Effector memory CD4-positive, alpha-beta T cell (primary cell): ENCODE measurements around the gene PIEZO2.

Source experiments
- DNase-seq, 3 donors: peaks; one replicate each; pipeline ENCODE4 v3.0.0-alpha.2; 2020
- H3K27ac ChIP-seq: 2 replicates; pipeline ENCODE4 v1.7.0; 2013; ENCODE audit warnings: mild to moderate bottlenecking, low read length, moderate library complexity; ENCODE audit not compliant: insufficient read depth, poor library complexity, severe bottlenecking
- H3K27me3 ChIP-seq: replicated peaks from 2 replicates; pipeline ENCODE4 v1.7.0; 2013; ENCODE audit warnings: mild to moderate bottlenecking, low read length; ENCODE audit not compliant: insufficient read depth, control insufficient read depth, poor library complexity, severe bottlenecking
- H3K36me3 ChIP-seq: 2 replicates; pipeline ENCODE4 v1.7.0; 2013; ENCODE audit warnings: mild to moderate bottlenecking, low read length, moderate library complexity; ENCODE audit not compliant: control insufficient read depth, insufficient read depth
- H3K4me1 ChIP-seq: 2 replicates; pipeline ENCODE4 v1.7.0; 2013; ENCODE audit warnings: low read length, mild to moderate bottlenecking; ENCODE audit not compliant: control insufficient read depth, insufficient read depth, poor library complexity, severe bottlenecking
- H3K4me3 ChIP-seq: 2 replicates; pipeline ENCODE4 v1.7.0; 2013; ENCODE audit warnings: low read length, low read depth, mild to moderate bottlenecking; ENCODE audit not compliant: insufficient read depth, poor library complexity, severe bottlenecking
- H3K9me3 ChIP-seq: 2 replicates; pipeline ENCODE4 v1.7.0; 2013; ENCODE audit warnings: mild to moderate bottlenecking, low read length, moderate library complexity; ENCODE audit not compliant: control insufficient read depth

Gene PIEZO2

DNA sequence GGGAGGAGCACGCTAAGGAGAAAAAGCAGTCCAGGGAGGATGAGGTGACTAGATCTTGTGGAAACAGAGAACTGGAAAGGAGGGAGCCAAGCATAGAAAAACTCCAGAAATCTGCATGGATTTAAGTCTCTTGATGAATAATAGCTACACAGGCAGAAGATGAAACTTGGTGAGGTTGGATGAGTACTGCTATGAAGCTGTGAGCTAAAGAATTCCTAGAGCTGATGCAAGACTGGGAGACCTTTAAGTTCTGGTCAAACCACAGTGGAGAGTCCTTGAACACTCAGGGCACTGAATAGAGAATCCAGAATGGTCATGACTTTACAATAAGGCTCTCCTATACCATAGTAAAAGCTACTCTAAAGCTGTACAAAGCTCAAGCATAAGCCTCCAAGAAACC lies 18.4 kb upstream of the PIEZO2 start:
- Histone ChIP-seq H3K27me3 (no peaks in the 10 kb centered on the region), H3K4me1 (no peaks in the 10 kb centered on the region), H3K36me3 (no peaks in the 10 kb centered on the region), H3K4me3 (no peak overlapping the region), H3K27ac (no peak overlapping the region), H3K9me3 (no peaks in the 10 kb centered on the region)
- no peak for DNase-seq

DNA sequence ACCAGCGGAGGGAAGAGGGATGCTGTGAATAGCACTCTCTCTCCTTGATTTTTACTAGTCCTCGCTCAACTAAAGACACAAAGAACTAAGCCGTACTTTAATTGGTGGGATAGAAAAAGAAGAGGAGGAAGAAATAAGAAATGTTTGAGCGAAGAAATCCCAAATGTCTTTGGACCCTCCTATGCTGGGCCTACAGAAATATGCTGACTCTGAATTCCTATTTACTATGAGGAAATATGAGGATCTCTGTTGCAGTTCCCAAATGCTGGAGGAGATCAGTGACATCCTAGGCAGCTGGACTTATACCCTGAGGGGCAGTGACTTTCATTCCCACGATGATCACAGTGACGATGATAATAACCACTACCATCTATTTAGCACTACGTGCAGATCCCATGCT lies 16.6 kb upstream of the PIEZO2 start:
- H3K4me3 ChIP-seq: no peak overlapping the region
- H3K36me3 ChIP-seq: no peaks in the 10 kb centered on the region
- DNase-seq: no peak
- no peaks in the 10 kb centered on the region for H3K27me3 ChIP-seq
- no peaks in the 10 kb centered on the region for H3K9me3 ChIP-seq
- no peak overlapping the region for H3K27ac ChIP-seq
- no peaks in the 10 kb centered on the region for H3K4me1 ChIP-seq

DNA sequence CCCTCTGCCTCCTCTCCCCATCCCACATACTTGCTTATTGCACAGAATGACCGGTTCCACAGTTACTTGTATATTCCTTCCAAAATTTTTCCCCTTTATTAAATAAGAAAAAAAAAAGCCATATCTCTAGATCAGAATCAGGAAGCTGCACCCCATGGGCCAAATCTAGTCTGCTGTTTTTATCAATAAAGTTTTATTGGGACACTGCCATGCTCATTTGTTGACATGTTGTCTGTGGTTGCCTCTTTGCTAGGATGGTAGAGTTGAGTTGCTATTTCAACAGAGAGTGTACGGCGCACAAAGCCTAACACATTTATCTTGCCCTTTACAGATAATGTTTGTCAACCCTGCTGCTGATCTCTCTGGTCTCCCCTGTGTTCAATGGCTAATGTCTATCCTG lies 15.8 kb upstream of the PIEZO2 start:
- Histone ChIP-seq H3K4me3 (no peak overlapping the region), H3K36me3 (no peaks in the 10 kb centered on the region), H3K27ac (no peak overlapping the region), H3K4me1 (no peaks in the 10 kb centered on the region), H3K27me3 (no peaks in the 10 kb centered on the region), H3K9me3 (no peaks in the 10 kb centered on the region)
- no peak for DNase-seq

DNA sequence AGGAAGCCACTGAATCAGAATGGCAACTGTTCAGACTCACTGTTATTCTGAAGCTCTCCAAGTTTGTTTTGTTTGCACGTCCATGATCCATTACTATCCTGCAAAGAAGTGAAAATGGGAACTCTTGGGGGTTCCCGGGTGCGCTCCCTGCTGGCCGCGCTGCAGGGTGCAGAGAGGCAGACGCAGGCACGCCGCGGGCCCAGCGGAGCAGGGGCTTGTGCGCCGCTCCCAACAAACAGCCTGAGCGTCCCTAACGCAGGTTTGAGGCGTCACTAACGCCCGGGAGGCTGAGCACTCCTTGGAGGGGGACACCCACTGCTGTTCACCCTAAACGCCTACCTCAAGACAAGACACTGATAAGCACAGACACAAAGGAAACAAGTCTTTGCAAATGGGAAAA lies 14.3 kb upstream of the PIEZO2 start:
- no peak for DNase-seq

DNA sequence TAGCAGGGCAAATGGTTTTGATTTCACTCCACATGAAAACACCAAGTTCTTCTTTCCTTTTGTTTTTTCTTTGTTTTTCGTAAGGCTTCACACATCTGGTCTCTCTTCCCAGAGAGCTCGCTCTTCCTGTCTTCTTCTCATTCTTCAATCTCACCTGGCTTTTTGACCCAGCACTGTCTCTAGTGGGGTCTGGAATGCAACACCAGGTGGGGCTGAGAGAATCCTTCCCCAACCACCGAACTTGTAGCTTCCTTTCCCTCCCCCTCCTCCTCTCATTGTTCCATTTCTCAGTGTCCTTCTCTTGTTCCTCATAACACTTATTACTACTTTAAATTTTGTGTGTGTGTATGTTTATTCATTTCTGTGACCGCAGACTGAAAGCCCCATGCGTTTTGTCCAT lies 13.5 kb upstream of the PIEZO2 start:
- Histone ChIP-seq H3K27me3 (no peaks in the 10 kb centered on the region), H3K4me3 (no peak overlapping the region), H3K4me1 (no peaks in the 10 kb centered on the region), H3K36me3 (no peaks in the 10 kb centered on the region), H3K9me3 (no peaks in the 10 kb centered on the region), H3K27ac (no peak overlapping the region)
- DNase-seq: no peak

More for the DNA sequence above, 14.3 kb upstream of the PIEZO2 start:
- Histone ChIP-seq H3K4me3 (no peak overlapping the region), H3K4me1 (no peaks in the 10 kb centered on the region), H3K36me3 (no peaks in the 10 kb centered on the region), H3K27ac (no peak overlapping the region), H3K9me3 (no peaks in the 10 kb centered on the region), H3K27me3 (no peaks in the 10 kb centered on the region)

DNA sequence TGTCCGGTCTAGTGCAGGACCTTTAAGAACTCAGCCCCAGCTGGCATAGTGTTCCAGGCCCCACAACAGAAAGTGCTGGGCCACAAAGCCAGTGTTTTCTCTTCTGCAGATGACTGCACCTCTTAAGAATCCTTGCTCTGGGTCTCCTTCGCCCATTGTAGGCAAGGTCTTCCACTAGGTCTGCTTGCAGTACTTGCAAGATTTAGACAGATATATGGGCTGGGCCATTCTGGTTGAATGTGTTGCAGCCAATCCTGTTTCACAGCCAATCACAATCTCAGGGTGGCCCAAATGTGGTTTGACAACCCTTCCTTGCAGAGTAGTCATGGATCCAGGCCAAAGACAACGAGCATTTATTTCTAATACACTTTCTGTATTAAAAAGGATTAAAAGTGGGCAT lies 13.1 kb upstream of the PIEZO2 start:
- Histone ChIP-seq H3K27me3 (no peaks in the 10 kb centered on the region), H3K4me1 (no peaks in the 10 kb centered on the region), H3K9me3 (no peaks in the 10 kb centered on the region), H3K27ac (no peak overlapping the region), H3K4me3 (no peak overlapping the region), H3K36me3 (no peaks in the 10 kb centered on the region)
- no peak for DNase-seq

DNA sequence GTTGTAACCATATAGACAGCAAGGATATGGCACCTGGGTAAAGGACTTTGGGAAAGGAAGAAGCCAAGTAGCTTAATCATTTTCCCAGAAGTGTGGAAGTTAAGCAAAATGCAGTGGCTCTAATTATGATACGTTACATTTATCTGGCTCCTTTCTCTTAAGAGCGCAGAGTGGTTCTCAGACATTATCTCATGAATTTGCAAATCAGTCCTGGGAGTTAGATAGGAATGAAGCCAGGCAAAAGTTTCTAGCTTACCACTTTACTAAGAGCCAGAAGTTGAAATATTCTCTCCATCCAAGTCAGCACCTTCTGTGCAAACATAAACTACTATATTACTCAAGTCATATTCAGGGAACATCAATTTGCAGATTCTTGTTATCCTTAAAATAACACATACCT lies 10.9 kb upstream of the PIEZO2 start:
- no peaks in the 10 kb centered on the region for H3K9me3 ChIP-seq
- H3K4me1 ChIP-seq: no peaks in the 10 kb centered on the region
- H3K4me3 ChIP-seq: no peak overlapping the region
- H3K36me3 ChIP-seq: no peaks in the 10 kb centered on the region
- H3K27me3 ChIP-seq: no peaks in the 10 kb centered on the region
- no peak overlapping the region for H3K27ac ChIP-seq
- DNase-seq: no peak

DNA sequence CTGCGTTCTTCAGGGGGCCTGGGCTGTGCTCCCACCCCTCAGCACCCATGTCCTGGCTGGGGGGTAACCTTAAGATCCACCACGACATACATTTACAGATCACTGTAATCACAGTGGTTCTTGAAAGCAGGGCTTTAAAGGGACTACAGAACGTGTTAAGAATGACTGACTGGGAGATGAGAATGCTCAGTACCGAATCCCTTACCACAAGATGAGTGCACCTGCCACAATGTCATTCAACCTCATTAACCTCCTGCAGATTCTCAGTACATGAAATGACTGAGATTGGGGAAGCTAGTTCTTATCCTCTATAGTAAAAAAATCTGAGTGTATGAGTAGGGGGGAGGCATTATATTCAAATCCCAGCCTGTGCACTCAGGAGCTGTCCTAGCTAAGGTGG lies 10.5 kb upstream of the PIEZO2 start:
- Histone ChIP-seq H3K9me3 (no peaks in the 10 kb centered on the region), H3K4me3 (no peak overlapping the region), H3K27ac (no peak overlapping the region), H3K4me1 (no peaks in the 10 kb centered on the region), H3K27me3 (no peaks in the 10 kb centered on the region), H3K36me3 (no peaks in the 10 kb centered on the region)
- DNase-seq: no peak

DNA sequence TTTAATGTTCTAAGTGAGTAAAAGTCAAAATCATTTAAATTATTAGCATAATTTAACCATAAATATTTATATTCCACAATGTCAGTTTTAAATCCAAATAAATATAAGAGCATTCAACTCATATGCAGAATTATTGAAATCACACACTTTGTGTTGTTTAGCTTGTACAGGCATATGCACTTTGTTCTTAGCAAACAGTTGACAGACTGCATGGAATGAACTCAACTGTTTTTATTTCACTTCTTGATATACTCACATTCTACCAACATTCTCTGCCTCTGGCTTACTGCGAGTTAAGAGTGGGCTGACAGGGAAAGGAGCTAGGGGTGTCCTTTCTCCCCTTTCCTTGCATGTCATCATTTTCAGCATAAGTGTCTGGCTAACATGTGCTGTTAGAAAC lies 7.6 kb upstream of the PIEZO2 start:
- Histone ChIP-seq H3K4me1 (no peaks in the 10 kb centered on the region), H3K27me3 (no peaks in the 10 kb centered on the region), H3K27ac (no peak overlapping the region), H3K9me3 (no peaks in the 10 kb centered on the region), H3K36me3 (no peaks in the 10 kb centered on the region), H3K4me3 (no peak overlapping the region)
- DNase-seq: no peak

DNA sequence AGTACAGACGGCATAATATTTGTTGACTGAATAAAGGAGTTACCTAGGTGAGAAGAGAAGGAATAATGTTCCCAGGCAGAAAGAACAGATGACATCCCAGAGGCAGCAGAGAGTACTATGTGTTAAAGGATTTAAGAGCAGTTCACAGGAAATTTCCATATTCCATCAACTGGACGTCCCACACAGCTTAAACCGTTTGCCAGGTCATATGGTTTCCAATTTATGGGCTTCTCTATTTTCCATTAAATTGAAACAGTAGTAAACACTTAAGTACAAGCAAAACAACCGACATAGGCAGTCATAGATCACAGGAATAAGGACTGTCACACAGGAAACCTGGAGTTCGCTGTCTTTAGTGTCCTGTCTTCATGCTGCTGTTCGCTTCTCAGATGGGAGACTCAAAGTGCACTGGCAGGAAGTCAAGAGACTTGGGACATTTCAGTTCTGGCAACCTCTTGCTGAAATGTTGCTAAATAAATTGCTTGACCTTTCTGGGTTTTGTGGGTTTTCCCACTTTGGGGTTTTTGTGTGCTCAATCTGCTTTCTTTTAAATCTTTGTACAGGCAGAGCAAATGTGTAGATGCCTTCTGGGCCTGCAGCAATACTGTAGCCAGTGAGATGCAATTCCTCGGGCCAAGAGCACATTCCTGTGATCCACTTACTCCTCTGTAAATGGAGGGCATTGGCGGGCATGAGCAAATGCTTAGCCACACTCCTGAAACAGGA lies 5.8 kb upstream of the PIEZO2 start:
- Histone ChIP-seq H3K4me3 (no peak overlapping the region), H3K4me1 (no peaks in the 10 kb centered on the region), H3K27ac (no peak overlapping the region), H3K9me3 (no peaks in the 10 kb centered on the region), H3K36me3 (no peaks in the 10 kb centered on the region), H3K27me3 (no peaks in the 10 kb centered on the region)
- no peak for DNase-seq
